HepG2 (cell line): Measurements from ENCODE around the gene USP35. TPM values are rescaled to one million over a fixed set of nuclear protein-coding genes. Genes with fewer than 3 reads are reported as not detected.

Experiments
- ADNP ChIP-seq: sonication (generic); formaldehyde crosslinking; IDR thresholded peaks from 2 replicates; pipeline ENCODE4 v1.4.0; 2020; ENCODE audit warnings: missing genetic modification reagents
- CBFB ChIP-seq: sonication (generic); formaldehyde crosslinking; IDR thresholded peaks from 2 replicates; pipeline ENCODE4 v1.4.0; 2020; ENCODE audit warnings: missing genetic modification reagents
- DNMT1 ChIP-seq: sonication (generic); formaldehyde crosslinking; IDR thresholded peaks from 2 replicates; pipeline ENCODE4 v1.5.1; 2020; ENCODE audit warnings: mild to moderate bottlenecking, missing genetic modification reagents
- FOSL2 ChIP-seq: sonication (generic); formaldehyde crosslinking; IDR thresholded peaks from 2 replicates; pipeline ENCODE4 v1.4.0; 2020; ENCODE audit warnings: missing genetic modification reagents
- GATAD1 ChIP-seq: IDR thresholded peaks from 2 replicates; pipeline ENCODE4 v1.6.1; 2016; ENCODE audit warnings: missing genetic modification reagents, missing compliant biosample characterization
- KDM5A ChIP-seq: fragments of 200-600 bp; sonication (generic); IDR thresholded peaks from 2 replicates; pipeline ENCODE4 v1.7.0; 2018; ENCODE audit warnings: antibody characterized with exemption, mild to moderate bottlenecking, low read length, borderline replicate concordance
- KMT2B ChIP-seq: IDR thresholded peaks from 2 replicates; pipeline ENCODE4 v1.6.1; 2016; ENCODE audit warnings: missing genetic modification reagents, missing compliant biosample characterization
- MAZ ChIP-seq, 2 experiments: sonication (generic) in 1 of 2; formaldehyde crosslinking in 1 of 2; IDR thresholded peaks; 2 replicates each; pipeline versions ENCODE4 v1.5.0 to v1.6.1; 2012 to 2020; ENCODE audit warnings: low read depth in 2 of 2, mild to moderate bottlenecking in 2 of 2, borderline replicate concordance in 1 of 2, improper control_type of control experiment in 1 of 2, low read length in 1 of 2, missing genetic modification reagents in 1 of 2, moderate library complexity in 1 of 2
- NAIF1 ChIP-seq: sonication (generic); formaldehyde crosslinking; IDR thresholded peaks from 2 replicates; pipeline ENCODE4 v1.5.0; 2020; ENCODE audit warnings: mild to moderate bottlenecking, missing genetic modification reagents, borderline replicate concordance
- NONO ChIP-seq, 2 experiments: fragments of 450-650 bp in 1 of 2; sonication (generic) in 1 of 2; formaldehyde crosslinking in 1 of 2; IDR thresholded peaks in 1 of 2; conservative IDR thresholded peaks in 1 of 2; 2 replicates each; pipeline versions ENCODE4 v1.6.1 to v1.8.0; 2017 to 2022; ENCODE audit warnings: mild to moderate bottlenecking in 1 of 2, missing genetic modification reagents in 1 of 2, moderate library complexity in 1 of 2
- NR0B2 ChIP-seq: sonication (generic); formaldehyde crosslinking; IDR thresholded peaks from 2 replicates; pipeline ENCODE4 v1.4.0; 2020; ENCODE audit warnings: mild to moderate bottlenecking, missing genetic modification reagents
- NRL ChIP-seq: sonication (generic); formaldehyde crosslinking; IDR thresholded peaks from 2 replicates; pipeline ENCODE4 v1.5.0; 2020; ENCODE audit warnings: missing genetic modification reagents, mild to moderate bottlenecking, moderate library complexity, borderline replicate concordance
- PHF21A ChIP-seq: sonication (generic); formaldehyde crosslinking; IDR thresholded peaks from 2 replicates; pipeline ENCODE4 v1.5.0; 2020; ENCODE audit warnings: mild to moderate bottlenecking, missing genetic modification reagents
- TBL1XR1 ChIP-seq: fragments of 150-350 bp; IDR thresholded peaks from 2 replicates; pipeline ENCODE4 v1.6.1; 2014; ENCODE audit warnings: borderline replicate concordance, low read length; ENCODE audit not compliant: partially characterized antibody
- TFDP1 ChIP-seq: IDR thresholded peaks from 2 replicates; pipeline ENCODE4 v1.6.1; 2016; ENCODE audit warnings: missing compliant biosample characterization, missing genetic modification reagents, borderline replicate concordance
- TFE3 ChIP-seq: IDR thresholded peaks from 2 replicates; pipeline ENCODE4 v1.6.1; 2016
- TSC22D2 ChIP-seq: sonication (generic); formaldehyde crosslinking; IDR thresholded peaks from 2 replicates; pipeline ENCODE4 v1.5.1; 2020; ENCODE audit warnings: missing genetic modification reagents, mild to moderate bottlenecking, borderline replicate concordance
- ZFP82 ChIP-seq: sonication (generic); formaldehyde crosslinking; IDR thresholded peaks from 2 replicates; pipeline ENCODE4 v1.5.1; 2020; ENCODE audit warnings: mild to moderate bottlenecking, missing genetic modification reagents, borderline replicate concordance
- ZFY ChIP-seq: sonication (generic); formaldehyde crosslinking; IDR thresholded peaks from 2 replicates; pipeline ENCODE4 v1.4.0; 2020; ENCODE audit warnings: missing genetic modification reagents
- ZNF234 ChIP-seq: sonication (generic); formaldehyde crosslinking; conservative IDR thresholded peaks from 2 replicates; pipeline ENCODE4 v1.5.1; 2020; ENCODE audit warnings: mild to moderate bottlenecking, missing genetic modification reagents
- ZNF597 ChIP-seq: sonication (generic); formaldehyde crosslinking; IDR thresholded peaks from 2 replicates; pipeline ENCODE4 v1.5.0; 2020; ENCODE audit warnings: missing genetic modification reagents
- ZNF598 ChIP-seq: sonication (generic); formaldehyde crosslinking; IDR thresholded peaks from 2 replicates; pipeline ENCODE4 v1.5.1; 2020; ENCODE audit warnings: mild to moderate bottlenecking, missing genetic modification reagents, borderline replicate concordance
- polyA plus RNA-seq, 8 experiments: library from polyadenylated mRNA; depleted of rRNA in 3 of 8; stranded (reverse) in 7 of 8; unstranded in 1 of 8; fragments of >200 nt; fragmentation: Illumina TruSeq in 4 of 8; extraction: Trizol in 4 of 8; gene quantifications; 2 replicates each; pipeline versions ENCODE4 v1.2.1 to v1.2.3, GENCODE V29; 2011 to 2016; ENCODE audit warnings: low read depth in 4 of 8, missing spikeins in 1 of 8, mixed read lengths in 1 of 8; ENCODE audit not compliant: insufficient read depth in 1 of 8
- total RNA-seq, 5 experiments: library from RNA; depleted of rRNA; stranded (reverse); fragments of >200 nt; fragmentation: Illumina TruSeq; extraction: Trizol; gene quantifications; 2 replicates each; pipeline ENCODE4 v1.2.3, GENCODE V29; 2016; ENCODE audit warnings: low read depth in 1 of 5

Gene USP35
- total and polyA plus RNA-seq, 2 of the 13 experiments (the other 11 are each of a cell fraction or from before 2014, with no cell fraction given), result 4.6 to 7.7 TPM

- 0 out of 2 replicates have a peak, but pooled peaks have one; percentile 21 for TF ChIP-seq ZNF597
- TF ChIP-seq CBFB (CRISPR knock-in tag), result peak; percentile 64
- peak; percentile 97 for TF ChIP-seq ADNP (CRISPR knock-in tag)
- peak; percentile 70; the same call in 1 of the 2 replicates for TF ChIP-seq NR0B2 (CRISPR knock-in tag)
- TF ChIP-seq MAZ (IDR thresholded peaks at IDR 0.05; ENCODE audit: borderline replicate concordance, low read depth, low read length), result peak; percentile 73
- peak; percentile 97 for TF ChIP-seq MAZ (CRISPR knock-in tag; IDR thresholded peaks at IDR 0.05; ENCODE audit: low read depth)
- peak; percentile 73 for TF ChIP-seq GATAD1
- TF ChIP-seq KMT2B, result 0 out of 2 replicates have a peak, but pooled peaks have one; percentile 56
- TF ChIP-seq NONO (IDR thresholded peaks at IDR 0.05), result no peak
- TF ChIP-seq NONO (CRISPR knock-in tag; conservative IDR thresholded peaks at IDR 0.05), result peak; percentile 91
- TF ChIP-seq TBL1XR1, result peak; percentile 69
- peak; percentile 79; the same call in 1 of the 2 replicates for TF ChIP-seq KDM5A
- TF ChIP-seq TSC22D2 (CRISPR knock-in tag), result no peak
- peak; percentile 83; the same call in 1 of the 2 replicates for TF ChIP-seq ZFP82 (CRISPR knock-in tag)
- TF ChIP-seq NAIF1 (CRISPR knock-in tag), result peak; percentile 66; the same call in 1 of the 2 replicates
- peak; percentile 80; the same call in 1 of the 2 replicates for TF ChIP-seq NRL
- peak; percentile 46; the same call in 1 of the 2 replicates for TF ChIP-seq FOSL2
- peak; percentile 19; the same call in 1 of the 2 replicates for TF ChIP-seq DNMT1
- peak; percentile 13 for TF ChIP-seq TFE3
- TF ChIP-seq PHF21A (CRISPR knock-in tag), result 0 out of 2 replicates have a peak, but pooled peaks have one; percentile 10
- TF ChIP-seq ZFY (CRISPR knock-in tag), result peak; percentile 54
- TF ChIP-seq TFDP1 (CRISPR knock-in tag), result peak; percentile 49; the same call in 1 of the 2 replicates
- TF ChIP-seq ZNF598, result 0 out of 2 replicates have a peak, but pooled peaks have one; percentile 66
- 0 out of 2 replicates have a peak, but pooled peaks have one; percentile 39 for TF ChIP-seq ZNF234
Measured at GRCh38 chr11:78188286-78189173, at the start of gene USP35, which contains the start of gene KCTD21 (continued).
